Activated gamma-delta T cell treated with Interleukin-2 at 50 U/mL for 16 hours (primary cell): ENCODE results near the gene MAGI2.

Source experiments
- DNase-seq: peaks from one replicate; pipeline ENCODE4 v3.0.0-alpha.2; 2020

Gene MAGI2

DNA sequence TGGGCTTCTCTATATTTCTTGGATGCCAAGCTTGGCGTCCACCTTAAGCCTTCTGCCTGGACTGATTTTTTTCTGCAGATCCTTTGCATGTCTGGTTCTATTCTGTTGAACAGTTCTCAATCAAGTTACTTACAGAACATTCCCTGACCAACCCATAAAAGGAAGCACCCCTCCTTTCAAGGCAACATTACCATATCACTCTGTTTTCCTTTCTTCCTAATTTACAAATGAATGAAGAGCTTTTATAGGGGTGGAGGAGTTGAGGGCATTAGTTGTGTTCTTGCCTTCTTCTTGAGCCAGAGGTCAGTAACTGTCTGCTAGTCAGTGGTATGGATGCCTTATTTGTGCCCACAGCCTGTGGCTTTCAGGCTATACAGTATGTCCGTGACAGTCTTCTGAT lies 1293.9 kb downstream of the MAGI2 start:
- no peak for DNase-seq

DNA sequence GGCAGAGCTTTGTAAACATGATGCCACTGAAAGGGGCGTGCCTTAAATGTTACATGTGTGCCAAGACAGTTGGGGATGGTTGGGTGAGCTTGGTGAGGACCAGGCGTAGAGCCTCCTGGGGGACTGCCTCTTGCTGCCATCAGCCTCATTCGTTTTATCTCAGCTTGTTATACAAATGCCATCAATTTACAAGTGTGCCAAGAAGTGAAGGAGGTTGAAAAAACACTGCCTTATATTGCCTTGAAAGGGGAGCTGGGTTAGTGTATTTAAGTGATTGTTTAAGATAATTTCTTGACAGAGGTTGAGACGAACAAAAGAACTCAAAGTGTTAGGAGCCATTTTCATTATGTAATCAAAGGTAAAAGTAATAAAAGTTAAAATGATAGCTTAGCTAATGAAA lies 1300.2 kb downstream of the MAGI2 start:
- DNase-seq = no peak

DNA sequence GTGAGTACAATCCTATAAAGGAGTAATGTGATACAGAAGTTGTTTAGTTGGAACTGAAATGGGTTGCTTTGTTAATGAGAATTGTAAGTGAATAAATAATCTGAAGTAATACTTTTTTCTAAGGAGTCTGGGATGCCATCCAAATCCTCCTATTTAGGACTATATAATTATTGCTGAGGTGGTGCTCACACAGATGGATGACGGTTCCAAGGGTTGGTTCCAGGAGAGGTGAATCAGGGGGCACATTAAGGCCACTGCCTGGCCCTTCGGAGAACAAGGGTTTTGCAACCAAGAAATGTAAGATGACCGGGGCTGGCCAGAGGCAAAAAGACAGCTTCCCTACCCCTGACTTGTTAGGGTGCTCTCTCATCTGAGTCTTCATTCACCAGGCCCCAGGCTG lies 1302.2 kb downstream of the MAGI2 start:
- DNase-seq = no peak

DNA sequence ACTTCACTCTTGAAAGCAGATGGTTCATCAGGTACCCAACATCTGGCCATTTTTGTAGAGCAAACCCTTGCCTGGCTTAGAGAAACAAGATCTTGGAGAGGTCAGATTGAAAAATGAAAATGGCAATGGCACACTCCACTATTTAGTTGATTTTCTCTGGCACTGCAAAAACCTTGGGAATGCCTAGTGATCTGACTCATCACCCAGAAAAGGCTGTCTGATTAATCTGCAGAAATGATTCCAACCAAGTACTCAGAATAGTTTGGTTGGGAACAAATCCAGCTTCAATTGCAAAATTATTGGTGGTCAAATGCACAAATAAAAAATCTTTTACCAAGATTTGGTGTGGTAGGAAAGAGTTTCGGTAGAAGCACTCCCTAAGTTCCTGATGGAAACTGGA lies 1303.7 kb downstream of the MAGI2 start:
- no peak for DNase-seq

DNA sequence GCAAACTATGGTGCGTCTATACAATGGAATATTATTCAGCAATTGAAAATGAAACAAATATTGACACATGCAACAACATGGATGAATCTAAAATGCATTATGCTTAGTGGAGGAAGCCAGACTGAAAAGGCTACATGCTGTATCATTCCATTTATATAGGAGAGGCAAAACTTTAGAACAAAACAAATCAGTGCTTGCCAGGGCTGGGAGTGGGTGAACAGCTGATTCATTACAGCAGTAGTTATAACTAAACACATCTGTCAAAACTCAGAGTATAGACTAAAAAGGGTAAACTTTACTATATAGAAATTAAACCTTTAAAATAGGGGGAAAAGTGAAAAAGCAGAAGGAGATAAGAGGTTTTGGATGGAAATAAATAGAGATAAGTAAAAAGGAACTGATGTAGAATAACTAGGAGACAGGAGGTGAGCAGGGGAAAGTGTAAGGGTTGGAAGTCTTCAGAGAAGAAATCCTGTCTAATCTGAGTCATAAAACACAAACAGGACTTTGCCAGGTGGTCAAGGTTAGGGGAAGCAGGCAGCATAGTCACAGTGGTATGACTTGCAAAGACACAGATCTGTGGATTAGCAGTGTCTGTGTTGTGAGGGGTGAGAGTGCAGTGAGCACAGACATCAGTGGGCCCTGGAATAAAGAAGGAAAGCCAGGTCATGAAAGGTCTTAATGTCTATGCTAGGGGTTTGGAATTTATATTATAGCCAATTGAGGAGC lies 1305.1 kb downstream of the MAGI2 start:
- no peak for DNase-seq

DNA sequence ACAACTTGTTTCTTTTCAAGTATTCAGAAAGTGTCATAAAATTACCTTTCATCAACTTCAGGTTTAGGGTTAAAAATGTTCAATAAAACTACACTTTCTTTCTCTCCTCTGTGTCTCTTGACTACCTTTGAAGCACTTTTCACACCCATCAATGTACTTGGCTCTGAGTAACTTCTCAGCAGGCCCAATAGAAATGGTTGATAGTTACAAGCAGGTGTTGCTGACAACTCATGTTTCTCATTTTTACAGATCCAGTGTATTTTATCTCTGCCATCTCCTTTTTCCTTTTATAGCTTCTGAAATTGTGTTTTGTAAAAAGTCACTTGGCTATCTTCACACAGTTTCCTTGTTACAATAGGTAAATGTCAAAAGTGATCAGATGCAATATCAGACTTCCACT lies 1306.9 kb downstream of the MAGI2 start:
- DNase-seq = no peak

DNA sequence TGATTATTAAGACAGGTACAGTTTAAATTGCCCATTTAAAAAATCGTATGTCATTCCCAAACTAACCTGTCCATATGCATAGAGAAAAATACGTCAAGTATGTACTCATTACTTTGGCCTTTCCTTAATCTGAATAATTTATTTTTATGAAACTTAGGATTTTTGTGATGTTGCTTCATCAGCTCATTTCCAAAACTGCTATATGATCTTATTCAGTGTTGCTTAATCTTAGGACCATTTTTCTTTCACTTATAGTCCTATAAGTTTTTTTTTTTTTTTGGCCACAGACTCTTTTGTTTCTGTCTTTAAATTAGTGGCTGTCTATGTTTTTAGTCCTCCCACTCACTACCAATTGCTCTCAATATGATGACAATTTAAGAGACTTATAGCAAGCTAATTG lies 1309.8 kb downstream of the MAGI2 start:
- no peak for DNase-seq

DNA sequence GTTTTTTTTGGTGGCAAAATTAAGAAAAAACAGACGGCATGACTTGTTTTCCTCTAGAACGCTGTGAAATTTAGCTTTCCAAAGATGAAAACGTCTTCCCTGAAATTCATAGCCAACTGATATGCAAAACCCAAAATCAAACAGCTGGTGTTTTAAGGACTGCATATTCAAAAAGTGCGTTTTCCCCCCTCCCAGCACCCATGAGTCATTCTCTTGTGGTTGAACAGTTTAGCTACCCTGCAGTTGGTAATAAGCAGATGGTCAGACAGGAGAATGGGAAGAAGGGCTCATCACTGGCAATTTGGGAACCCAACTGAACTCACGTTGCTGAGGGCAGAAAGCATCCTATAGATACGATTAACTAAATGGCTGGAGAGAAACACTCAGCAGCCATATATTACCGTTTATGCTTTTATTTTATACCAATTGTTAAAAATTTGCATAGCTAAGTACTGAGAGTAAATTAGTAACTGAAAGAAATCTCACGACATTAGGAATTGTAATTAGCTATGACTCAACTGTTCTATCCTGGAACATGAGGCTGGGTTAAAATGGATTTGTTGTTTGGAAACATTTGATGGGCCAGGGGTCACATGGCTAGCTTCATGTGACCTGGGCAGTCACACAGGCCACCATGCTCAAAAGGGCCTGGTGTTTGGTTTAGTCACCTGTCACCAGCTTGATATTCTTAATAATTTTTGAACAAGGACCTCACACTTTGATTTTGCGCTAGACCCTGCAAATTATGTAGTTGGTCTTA lies 1311.8 kb downstream of the MAGI2 start:
- no peak for DNase-seq

DNA sequence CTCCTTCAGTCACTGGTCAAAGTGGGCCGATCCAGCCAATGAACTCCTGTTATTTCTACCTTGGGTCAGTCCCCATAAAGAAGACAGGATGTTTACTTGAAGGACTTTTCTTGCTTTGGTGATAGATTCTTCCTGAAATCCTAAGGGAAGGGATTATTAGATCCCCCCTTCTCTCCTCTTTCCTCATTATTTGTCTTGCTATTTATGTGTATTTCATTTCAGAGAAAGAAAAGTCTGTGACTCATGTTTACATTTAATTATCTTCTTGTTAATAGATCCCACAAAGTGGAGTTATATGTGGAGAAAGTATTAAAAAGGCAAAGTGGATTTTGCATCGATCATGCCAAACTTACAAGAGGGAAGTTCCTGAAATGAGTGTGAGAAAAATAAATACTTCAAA lies 1313.4 kb downstream of the MAGI2 start:
- DNase-seq = no peak

DNA sequence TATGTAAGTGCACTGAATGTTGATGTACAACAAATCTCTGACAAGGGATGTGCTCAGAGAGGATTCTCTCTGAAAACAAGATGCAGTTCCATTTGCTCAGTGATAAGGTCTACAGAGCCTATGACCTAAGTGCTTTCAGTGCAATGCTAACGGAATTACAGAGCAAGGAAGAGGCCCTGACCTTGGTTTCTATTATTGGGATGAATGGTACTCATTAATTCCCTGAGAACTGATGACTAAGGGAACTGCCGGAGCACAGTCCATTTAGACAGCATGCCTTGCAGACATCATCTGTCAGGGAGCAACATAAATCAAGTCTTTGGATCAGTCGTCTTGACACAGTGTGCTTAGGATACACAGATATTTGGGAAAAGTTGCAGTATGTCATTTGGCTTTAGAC lies 1314.1 kb downstream of the MAGI2 start:
- no peak for DNase-seq

DNA sequence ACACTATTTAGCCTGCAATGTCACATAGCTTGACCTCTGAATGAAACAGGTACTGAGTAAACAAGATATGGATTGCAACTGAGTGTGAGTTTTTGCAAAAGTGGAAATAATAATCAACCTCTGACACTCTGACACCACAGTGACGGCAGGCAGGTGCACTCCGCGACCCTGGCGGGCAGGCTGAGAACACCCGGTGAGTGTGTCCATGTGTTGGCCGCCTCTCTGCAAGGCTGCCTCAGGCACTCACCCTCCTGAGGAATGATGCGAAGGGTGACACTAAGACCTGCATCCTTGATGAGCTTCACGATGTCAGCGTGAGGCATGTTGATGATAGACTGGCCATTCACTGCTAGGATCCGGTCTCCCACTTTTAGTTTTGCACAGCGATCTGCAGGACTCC lies 1318.7 kb downstream of the MAGI2 start:
- DNase-seq = no peak

DNA sequence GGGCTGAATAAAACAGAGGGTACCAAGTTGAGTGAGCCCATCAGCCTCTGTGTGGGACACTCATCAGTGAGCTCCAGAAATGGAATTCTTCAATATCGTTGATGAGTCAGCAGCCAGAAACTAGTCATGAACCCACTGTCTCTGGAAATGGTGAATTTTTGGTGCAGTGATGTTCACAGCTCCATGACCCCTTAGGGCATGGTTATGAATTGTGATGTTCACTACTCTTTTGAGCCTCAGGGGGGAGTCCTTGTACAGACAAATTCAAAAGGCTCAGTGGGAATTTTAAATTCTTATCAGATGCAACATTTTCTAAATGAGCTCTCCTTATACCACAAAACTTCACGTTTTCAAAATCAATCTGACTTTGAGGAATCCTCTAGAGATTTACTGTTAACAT lies 1319.2 kb downstream of the MAGI2 start:
- DNase-seq = no peak

DNA sequence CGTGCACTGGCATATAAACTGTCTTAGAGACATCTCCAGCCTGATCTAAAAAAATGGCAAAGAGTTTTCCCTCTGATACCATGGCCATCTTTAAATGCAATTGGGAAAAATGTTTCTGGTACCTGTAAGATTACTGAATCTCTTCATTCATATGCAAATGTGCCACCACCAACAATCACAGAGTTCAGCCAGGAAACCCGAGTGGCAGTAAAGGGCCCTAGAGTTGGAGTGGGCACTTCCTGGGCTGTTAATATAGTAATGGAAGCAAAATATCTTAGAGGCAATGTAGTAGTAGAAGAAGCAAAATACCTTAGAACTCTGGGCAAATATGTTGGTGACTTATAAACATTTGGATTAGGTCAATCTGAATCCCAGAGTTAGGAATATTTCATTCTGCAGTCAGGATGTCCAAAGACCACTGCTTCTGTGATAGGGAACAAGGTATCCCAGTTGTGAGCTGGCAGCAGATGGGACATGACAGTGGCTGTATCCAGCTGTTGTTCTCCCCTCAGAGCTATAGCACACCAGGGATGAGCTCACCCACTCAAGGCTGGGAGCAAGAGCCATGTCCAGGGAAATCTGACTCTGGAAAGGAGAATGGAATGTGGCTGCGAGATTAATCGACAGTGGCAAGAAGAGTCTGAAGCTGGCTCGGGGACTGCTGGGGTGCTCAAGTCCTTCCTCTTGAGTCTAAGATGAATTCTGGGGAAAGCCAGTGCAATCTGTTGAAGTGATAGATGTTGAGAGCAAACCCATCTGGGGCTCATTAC lies 1322.8 kb downstream of the MAGI2 start:
- DNase-seq = no peak

DNA sequence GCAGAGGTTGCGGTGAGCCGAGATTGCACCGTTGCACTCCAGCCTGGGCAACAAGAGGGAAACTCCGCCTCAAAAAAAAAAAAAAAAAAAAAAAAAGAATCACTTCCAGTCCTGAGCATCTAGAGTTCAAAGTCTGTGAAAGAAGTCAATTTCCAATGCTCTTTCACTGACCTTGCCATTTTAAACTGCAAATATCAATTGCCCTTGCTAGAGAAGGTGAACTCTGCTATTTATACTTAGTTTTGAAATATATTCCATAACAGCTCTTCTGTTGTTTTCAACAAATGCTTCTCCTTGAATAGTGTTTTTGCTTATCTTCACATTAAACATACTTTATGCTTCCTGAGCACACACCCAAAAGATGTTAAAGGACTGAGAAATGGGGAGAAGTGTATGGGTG lies 1323.6 kb downstream of the MAGI2 start:
- no peak for DNase-seq

DNA sequence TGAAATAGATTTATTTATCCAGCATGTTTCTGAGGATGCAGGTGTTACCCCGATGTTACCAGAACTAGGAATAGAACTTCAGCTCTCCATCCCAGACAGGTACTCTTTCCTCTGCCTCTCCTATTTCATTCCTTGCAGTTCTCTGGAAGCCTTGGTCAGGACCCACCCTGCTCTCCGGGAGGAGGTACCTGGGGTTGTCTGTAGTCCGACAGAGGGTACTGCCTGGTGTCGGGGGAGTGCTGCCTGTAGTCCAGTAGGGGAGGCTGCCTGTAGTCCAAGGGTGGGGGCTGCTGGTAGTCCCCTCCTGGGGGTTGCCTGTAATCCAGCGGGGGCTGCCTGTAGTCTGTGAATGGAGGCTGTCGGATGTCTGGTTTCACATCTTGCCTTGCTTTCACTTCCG lies 1326.5 kb downstream of the MAGI2 start:
- DNase-seq = no peak

DNA sequence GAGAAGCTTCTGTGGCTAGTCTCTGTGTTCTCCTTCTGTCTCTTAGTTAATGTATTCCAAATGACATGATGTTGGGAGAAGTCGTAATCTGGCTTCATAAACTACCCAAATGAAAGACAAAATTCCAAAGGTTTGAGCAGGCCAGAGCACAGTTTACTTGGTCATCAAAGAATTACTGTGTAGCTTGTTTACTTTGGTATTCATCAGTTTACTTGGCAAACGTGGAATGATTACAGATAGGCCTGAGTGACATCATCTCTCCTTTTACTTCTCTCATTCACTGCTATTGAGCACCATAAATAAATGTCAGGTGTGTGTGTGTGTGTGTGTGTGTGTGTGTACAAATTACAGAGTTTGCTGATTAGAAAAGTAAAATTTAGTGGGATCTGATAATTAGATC lies 1327.6 kb downstream of the MAGI2 start:
- no peak for DNase-seq

DNA sequence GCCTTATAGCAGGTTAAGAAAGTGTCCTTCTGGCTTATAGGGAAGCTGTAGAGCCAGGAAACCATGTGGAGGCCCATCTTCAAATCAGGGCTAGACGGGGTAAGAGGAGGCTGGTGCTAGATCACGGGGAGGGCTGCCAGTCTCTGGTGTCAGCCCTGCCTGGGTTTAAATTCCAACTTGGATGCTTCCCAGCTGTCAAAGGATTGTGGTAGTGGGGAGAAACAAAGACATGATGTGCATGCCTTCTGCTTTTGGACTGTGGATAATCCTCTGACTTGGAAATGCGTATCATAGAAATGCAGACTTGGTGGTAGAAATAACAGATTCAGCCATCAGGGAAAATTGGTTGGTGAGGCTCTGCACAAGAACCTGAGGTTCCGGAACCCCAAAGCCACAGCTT lies 1329.3 kb downstream of the MAGI2 start:
- DNase-seq = no peak

DNA sequence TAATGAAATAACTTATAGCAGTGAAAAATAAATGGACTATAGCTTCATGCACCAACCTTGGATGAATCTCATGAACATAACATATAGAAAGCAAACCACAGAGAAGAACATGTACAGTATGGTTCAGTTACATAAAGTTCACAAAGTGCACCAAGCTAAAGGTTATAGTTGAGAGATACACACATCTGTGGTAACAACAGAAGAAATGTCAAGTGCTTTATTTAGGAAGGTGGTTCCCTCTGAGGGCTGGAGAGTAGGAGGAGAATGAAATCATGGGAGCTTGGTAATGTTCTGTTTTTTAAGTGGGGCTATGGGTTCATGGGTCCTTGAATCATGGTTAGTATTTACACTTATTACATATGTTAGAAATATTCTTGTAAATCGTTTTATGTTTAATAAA lies 1331.6 kb downstream of the MAGI2 start:
- DNase-seq = no peak

DNA sequence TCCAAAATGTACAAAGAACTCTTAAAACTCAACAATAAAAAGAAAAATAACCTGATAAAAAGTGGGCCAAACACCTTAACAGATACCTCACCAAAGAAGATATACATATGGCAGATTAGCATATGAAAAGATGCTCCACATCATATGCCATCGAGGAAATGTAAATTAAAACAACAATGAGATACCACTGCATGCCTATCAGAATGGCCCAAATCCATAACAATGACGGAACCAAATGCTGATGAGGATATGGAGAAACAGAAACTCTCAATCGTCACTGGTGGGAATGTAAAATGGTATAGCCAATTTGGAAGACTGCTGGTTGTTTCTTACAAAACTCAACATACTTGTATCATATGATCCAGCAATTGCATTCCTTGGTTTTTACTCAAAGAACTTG lies 1335.0 kb downstream of the MAGI2 start:
- DNase-seq = no peak

DNA sequence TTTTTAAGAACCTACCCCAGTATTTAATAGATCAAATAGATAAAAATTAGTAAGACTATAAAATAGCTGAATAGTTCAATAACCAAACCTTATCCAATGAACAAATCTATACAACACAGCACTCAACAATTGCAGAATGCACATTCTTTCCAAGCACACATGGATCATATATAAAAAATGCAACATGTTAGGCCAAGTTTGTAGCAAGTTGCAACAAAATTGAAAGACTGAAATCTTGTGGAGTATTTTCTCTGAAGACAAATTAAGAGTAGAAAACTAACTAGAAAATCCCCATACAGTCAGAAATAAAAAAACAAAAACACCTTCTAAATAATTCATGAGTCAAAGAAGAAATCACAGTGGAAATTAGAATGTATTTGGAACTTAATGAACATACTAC lies 1337.6 kb downstream of the MAGI2 start:
- DNase-seq = no peak

DNA sequence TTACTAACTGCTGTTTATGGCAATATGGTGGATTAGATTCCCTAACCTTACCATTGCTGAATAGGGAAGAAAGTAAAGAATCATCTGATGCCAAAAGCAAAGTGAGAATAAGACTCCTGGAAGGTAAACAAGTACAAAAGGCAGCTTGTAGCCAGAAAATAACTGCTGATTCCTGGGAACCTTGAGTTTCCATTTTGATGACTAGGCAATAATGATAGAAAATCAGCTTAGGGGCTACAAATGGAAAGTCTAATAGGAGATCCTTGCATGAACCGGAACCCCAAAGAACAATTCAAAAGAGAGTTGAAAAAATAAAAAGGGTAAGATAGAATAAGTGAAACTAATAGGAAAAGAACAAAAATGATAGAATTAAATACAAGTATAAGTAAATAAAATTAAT lies 1338.5 kb downstream of the MAGI2 start:
- no peak for DNase-seq

DNA sequence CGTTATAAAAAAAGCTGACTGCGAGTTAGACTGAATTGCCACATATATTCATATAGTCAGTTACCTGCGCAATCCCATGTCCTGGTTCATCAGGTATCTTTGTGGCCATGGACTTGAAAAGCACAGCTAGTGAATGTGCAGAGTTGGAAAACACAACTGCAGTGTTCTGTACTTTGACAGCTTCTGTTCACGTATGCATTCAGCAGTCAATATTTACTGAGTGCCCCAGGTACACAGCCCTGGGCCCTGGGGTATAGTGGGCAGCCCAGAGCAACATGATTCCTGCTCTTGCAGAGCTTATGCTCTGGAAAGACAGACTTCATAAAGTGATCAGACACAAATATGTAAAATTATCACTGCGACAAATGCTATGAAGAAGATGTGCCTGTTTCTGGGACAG lies 1341.0 kb downstream of the MAGI2 start:
- DNase-seq = no peak

DNA sequence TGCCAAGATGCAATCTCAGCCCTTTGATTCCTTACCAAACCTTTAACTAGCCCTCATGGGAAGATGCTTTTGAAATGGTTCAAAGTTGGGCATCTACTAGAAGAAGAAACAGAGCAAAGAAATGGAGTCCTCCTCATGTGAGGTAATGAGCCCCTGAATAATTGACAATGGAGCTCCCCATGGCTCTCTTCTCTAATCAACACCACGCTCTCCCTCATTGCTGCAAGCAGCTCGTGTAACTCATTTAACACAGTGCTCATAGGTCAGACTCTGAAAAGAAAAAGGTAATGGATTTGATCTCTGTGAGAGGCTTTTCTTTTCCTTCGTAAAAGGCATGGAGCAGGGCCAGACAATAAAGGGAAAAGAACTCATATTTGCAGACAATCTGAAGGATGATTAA lies 1342.1 kb downstream of the MAGI2 start:
- DNase-seq = no peak

DNA sequence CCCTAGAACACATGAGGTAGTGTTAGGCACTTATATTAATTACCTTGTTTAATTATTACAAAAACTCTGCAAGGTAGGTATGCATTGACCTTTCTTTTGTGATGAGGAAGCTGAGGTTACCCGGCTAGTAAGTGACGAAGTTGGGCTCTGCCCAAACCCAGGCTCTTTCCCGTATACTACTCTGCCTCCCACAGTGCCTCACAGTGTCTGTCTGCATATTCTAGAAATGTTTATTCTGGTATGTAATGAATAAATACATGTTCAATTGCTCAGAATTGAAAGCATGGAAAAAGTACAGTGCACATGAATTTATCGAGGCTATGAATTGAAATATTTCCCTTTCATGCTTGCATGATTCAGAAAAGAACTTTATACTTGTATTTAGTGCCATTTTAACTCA lies 1350.0 kb downstream of the MAGI2 start:
- DNase-seq = no peak
